HG03558 (cell line): Measurements from ENCODE around the gene PDE5A.

Source experiments
- ATAC-seq: cut with Tn5 transposase; IDR thresholded peaks from one replicate; pipeline ENCODE4 v1.9.1; 2021; ENCODE audit warnings: moderate number of reproducible peaks; ENCODE audit not compliant: unreplicated experiment; ENCODE audit errors: extremely low read depth

Gene PDE5A

GRCh38 chr4:119589165-119589564 is 39.4 kb downstream of the PDE5A start:
- ATAC-seq: no peak

GRCh38 chr4:119587796-119588195 is 40.8 kb downstream of the PDE5A start:
- ATAC-seq: no peak

GRCh38 chr4:119585771-119586170 is 42.8 kb downstream of the PDE5A start:
- ATAC-seq: no peak

GRCh38 chr4:119581190-119581873 is 47.3 kb downstream of the PDE5A start:
- ATAC-seq: no peak

- ATAC-seq: no peak
These were observed 48.3 kb downstream of the PDE5A start for GRCh38 chr4:119580293-119580692.

- no peak for ATAC-seq
These were observed 48.8 kb downstream of the PDE5A start for GRCh38 chr4:119579823-119580222.

- no peak for ATAC-seq
These were observed 58.2 kb downstream of the PDE5A start for GRCh38 chr4:119570401-119570800.

GRCh38 chr4:119564106-119564505 is 64.5 kb downstream of the PDE5A start:
- no peak for ATAC-seq

- no peak for ATAC-seq
These were observed 69.5 kb downstream of the PDE5A start for GRCh38 chr4:119559044-119559647.

GRCh38 chr4:119550857-119551532 is 77.6 kb downstream of the PDE5A start:
- no peak for ATAC-seq

- no peak for ATAC-seq
These were observed 79.0 kb downstream of the PDE5A start for GRCh38 chr4:119549639-119550038.

GRCh38 chr4:119543779-119544178 is 84.8 kb downstream of the PDE5A start:
- ATAC-seq: no peak

- no peak for ATAC-seq
These were observed 85.4 kb downstream of the PDE5A start for GRCh38 chr4:119543187-119543586.

GRCh38 chr4:119540249-119540648 is 88.4 kb downstream of the PDE5A start:
- peak; percentile 42 for ATAC-seq

GRCh38 chr4:119537586-119537985 is 91.0 kb downstream of the PDE5A start:
- ATAC-seq: no peak

- no peak for ATAC-seq
These were observed 91.8 kb downstream of the PDE5A start for GRCh38 chr4:119536572-119537528.

GRCh38 chr4:119532319-119532718 is 96.3 kb downstream of the PDE5A start:
- no peak for ATAC-seq

GRCh38 chr4:119529788-119530187 is 98.8 kb downstream of the PDE5A start:
- ATAC-seq: no peak

GRCh38 chr4:119526786-119527550 is 101.6 kb downstream of the PDE5A start:
- ATAC-seq: no peak
